BJ (cell line): ENCODE measurements around the gene RAB3B. TPM values are rescaled to one million over a fixed set of nuclear protein-coding genes. Genes with fewer than 3 reads are reported as not detected.
A peak's percentile ranks its signal among the peaks of the same experiment; 100 is the strongest.
"Not testable (repeated sequence)": the region's sequence is repeated elsewhere in the genome, so short reads cannot be mapped to it uniquely, and the experiment has no call there.

Source experiments
- CTCF ChIA-PET: fragments of 350-600 bp; formaldehyde crosslinking; extraction: SDS; loops from one replicate; lab custom pipeline; 2021; ENCODE audit warnings: antibody characterized with exemption, inconsistent platforms; lab: Yijun Ruan, JAX
- POLR2A ChIA-PET: fragments of 300-600 bp; sonication (Branson Sonifier 250); formaldehyde crosslinking; extraction: SDS; loops from one replicate; lab custom pipeline; 2021; ENCODE audit warnings: antibody characterized with exemption; lab: Charles Lee
- DNase-seq: peaks from one replicate; pipeline ENCODE4 v3.0.0-alpha.2; 2011; ENCODE audit warnings: low read depth
- H3K27me3 ChIP-seq: 2 replicates; pipeline ENCODE4 v1.6.0; 2011; ENCODE audit warnings: low read length; ENCODE audit not compliant: control insufficient read depth, insufficient read depth
- H3K36me3 ChIP-seq: 2 replicates; pipeline ENCODE4 v1.5.1; 2011; ENCODE audit warnings: low read length; ENCODE audit not compliant: control insufficient read depth, insufficient read depth
- H3K4me3 ChIP-seq: 2 replicates; pipeline ENCODE4 v1.5.1; 2011; ENCODE audit warnings: low read depth, mild to moderate bottlenecking, control low read depth, low read length
- polyA plus RNA-seq: library from polyadenylated mRNA; depleted of rRNA; stranded (reverse); fragments of >200 nt; gene quantifications from 2 replicates; pipeline ENCODE4 v1.2.3, GENCODE V29; 2011
- TF ChIP-seq, protein P1 (sequence below): IDR thresholded peaks from 2 replicates; pipeline ENCODE4 v1.5.1; 2011; ENCODE audit warnings: low read depth, mild to moderate bottlenecking, control low read depth, inconsistent platforms, low read length, moderate library complexity; ENCODE audit not compliant: insufficient read depth

The RAB3B gene
- polyA plus RNA-seq, 1 experiment: 27.4 TPM

DNA sequence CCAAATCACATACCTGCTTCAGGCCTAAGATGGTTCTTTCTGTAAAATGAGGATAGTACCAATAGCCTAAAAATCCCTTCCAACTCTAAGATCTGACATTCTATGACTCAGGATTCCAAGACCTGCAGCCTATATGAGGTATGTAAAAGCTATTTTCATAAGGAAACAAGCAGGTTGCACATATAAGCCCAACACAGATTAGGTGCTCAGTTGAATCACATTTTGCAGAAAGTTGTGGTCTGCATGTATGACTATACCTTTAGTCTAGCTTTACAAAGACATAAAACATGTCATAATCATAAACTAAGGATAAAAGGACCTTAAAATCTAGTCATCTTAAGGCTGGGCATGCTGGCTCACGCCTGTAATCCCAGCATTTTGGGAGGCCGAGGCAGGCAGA lies 35.8 kb upstream of the RAB3B start:
- H3K36me3 ChIP-seq: peaks cover 12% of the 10 kb centered on the region
- H3K4me3 ChIP-seq: no peak overlapping the region
- H3K27me3 ChIP-seq: no peaks in the 10 kb centered on the region
- no peak for DNase-seq
- TF ChIP-seq, protein P1, sequence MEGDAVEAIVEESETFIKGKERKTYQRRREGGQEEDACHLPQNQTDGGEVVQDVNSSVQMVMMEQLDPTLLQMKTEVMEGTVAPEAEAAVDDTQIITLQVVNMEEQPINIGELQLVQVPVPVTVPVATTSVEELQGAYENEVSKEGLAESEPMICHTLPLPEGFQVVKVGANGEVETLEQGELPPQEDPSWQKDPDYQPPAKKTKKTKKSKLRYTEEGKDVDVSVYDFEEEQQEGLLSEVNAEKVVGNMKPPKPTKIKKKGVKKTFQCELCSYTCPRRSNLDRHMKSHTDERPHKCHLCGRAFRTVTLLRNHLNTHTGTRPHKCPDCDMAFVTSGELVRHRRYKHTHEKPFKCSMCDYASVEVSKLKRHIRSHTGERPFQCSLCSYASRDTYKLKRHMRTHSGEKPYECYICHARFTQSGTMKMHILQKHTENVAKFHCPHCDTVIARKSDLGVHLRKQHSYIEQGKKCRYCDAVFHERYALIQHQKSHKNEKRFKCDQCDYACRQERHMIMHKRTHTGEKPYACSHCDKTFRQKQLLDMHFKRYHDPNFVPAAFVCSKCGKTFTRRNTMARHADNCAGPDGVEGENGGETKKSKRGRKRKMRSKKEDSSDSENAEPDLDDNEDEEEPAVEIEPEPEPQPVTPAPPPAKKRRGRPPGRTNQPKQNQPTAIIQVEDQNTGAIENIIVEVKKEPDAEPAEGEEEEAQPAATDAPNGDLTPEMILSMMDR: no peak
- ChIA-PET CTCF (no interaction called here), POLR2A (no interaction called here)

DNA sequence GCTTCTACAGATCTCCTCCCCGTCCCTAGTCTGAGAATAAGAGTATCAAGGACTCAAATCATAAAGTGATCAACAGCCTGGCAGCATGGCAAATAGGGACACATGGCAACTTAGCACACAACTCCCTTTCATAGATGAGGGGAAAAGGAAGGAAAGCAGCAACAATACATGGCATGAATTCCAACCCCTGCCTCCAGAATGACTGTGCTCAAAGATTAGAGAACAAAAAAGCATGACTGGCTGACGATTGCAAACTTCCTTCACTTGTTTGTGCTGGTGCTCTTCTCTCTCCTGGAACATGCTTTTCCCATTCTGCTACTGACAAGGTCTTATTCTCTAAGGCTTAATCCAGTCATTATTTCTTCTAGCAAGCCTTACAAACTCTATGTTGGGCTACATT lies 31.6 kb upstream of the RAB3B start:
- ChIA-PET CTCF (interaction anchor here (0.6 kb wide), 1 partner anchor 317 kb away, joined by 3 read pairs; no protein-coding TSS in a partner anchor), POLR2A (no interaction called here)
- TF ChIP-seq, protein P1: no peak
- no peak overlapping the region for H3K4me3 ChIP-seq
- H3K27me3 ChIP-seq: no peaks in the 10 kb centered on the region
- DNase-seq: no peak
- peaks cover 10% of the 10 kb centered on the region for H3K36me3 ChIP-seq

DNA sequence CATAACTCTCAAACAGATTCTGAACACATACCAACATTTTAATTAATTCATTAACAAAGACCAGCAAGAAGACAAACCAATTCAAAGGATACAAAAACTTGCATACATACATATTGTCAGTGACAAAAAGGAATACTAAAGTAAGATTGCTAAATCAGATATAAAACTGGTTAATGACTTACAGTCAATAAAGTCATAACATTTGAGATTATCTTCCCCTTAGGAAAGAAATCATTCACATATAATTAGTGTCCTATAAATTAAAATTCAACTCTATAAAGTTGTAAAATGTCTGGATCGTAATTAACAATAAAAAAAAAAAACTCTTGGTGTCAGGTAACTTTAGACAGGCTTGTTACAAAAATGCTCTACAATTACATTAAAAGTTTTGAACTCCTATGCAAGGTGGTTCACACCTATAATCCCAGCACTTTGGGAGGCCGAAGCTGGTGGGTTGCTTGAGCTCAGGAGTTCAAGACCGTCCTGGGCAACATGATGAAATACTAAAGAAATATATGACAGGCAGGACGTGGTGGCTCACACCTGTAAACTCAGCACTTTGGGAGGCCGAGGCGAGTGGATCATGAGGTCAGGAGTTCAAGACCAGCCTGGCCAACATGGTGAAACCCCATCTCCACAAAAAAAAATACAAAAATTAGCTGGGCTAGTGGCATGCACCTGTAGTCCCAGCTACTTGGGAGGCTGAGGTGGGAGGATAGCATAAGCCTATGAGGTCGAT lies 17.7 kb upstream of the RAB3B start:
- no peaks in the 10 kb centered on the region for H3K36me3 ChIP-seq
- TF ChIP-seq, protein P1: no peak
- DNase-seq: no peak
- H3K27me3 ChIP-seq: no peaks in the 10 kb centered on the region
- POLR2A ChIA-PET: no interaction called here
- CTCF ChIA-PET: no interaction called here
- no peak overlapping the region for H3K4me3 ChIP-seq

DNA sequence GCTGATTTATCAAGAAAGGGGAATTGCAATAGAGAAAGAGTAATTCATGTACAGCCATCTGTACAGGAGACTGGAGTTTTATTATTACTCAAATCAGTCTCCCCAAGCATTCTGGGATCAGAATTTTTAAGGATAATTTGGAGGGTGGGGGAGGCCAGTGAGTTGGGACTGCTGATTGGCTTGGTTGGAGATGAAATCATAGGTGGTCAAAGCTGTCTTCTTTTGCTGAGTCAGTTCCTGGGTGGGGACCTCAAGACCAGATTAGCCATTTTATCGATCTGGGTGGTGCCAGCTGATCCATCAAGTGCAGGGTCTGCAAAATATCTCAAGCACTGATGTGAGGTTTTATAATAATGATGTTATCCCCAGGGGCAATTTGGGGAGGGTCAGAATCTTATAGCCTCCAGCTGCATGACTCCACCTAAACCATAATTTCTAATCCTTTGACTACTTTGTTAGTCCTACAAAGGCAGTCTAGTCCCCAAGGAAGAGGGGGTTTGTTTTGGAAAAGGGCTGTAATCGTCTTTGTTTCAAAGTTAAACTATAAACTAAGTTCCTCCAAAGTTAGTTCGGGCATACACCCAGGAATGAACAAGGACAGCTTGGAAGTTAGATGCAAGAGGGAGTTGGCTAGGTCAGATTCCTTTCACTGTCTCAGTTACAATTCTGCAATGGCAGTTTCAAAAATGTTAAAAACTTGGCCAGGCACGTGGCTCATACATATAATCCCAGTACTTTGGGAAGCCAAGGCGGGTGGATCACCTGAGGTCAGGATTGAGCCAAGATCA lies 16.9 kb upstream of the RAB3B start:
- POLR2A ChIA-PET: no interaction called here
- Histone ChIP-seq H3K36me3 (no peaks in the 10 kb centered on the region), H3K27me3 (no peaks in the 10 kb centered on the region), H3K4me3 (no peak overlapping the region)
- no peak for DNase-seq
- CTCF ChIA-PET: no interaction called here
- TF ChIP-seq, protein P1: no peak

DNA sequence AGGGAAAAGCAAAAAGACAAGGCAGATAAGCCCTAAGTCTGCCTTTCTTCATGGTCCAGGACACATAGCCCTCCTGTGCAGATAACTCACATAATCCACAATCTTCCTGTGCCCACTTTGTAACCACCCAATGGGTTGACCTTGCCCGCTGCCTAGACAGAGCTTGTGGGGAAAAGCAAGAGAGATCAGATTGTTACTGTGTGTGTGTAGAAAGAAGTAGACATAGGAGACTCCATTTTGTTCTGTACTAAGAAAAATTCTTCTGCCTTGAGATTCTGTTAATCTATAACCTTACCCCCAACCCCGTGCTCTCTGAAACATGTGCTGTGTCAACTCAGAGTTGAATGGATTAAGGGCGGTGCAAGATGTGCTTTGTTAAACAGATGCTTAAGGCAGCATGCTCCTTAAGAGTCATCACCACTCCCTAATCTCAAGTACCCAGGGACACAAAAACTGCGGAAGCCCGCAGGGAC lies 15.6 kb upstream of the RAB3B start:
- H3K36me3 ChIP-seq, POLR2A ChIA-PET: not testable (repeated sequence)
- CTCF ChIA-PET: interaction anchor here (0.8 to 3.1 kb wide), 3 partner anchors 24 to 125 kb away, joined by 3 to 39 read pairs (median 3); no protein-coding TSS in a partner anchor

DNA sequence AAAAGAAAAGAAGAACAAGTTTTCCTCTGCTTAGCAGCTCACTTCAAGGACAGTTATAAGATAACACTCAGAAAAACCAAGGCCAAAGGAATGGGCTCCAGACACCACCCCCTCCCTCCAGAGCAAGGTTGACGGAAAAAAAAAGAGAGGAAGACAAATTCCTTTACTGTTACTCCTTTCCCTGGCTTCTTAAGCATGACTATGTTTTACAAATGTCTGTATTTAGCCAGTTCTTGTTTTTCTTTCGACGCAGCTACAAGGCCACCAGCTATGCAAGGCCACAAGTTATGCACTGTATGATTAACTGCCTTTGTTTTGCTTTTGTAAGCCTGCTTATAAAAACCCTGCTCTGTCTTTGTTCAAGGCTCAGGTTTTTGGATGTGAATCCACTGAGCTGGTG lies 15.0 kb upstream of the RAB3B start:
- H3K4me3 ChIP-seq, H3K36me3 ChIP-seq, H3K27me3 ChIP-seq: not testable (repeated sequence)
- CTCF ChIA-PET: interaction anchor here (0.8 to 3.1 kb wide), 5 partner anchors 9 to 125 kb away, joined by 3 to 39 read pairs (median 3); no protein-coding TSS in a partner anchor
- DNase-seq: peak; percentile 64
- POLR2A ChIA-PET: interaction anchor here (0.6 kb wide), 1 partner anchor 165 kb away, joined by 4 read pairs; no protein-coding TSS in a partner anchor

More for the DNA sequence above, 15.6 kb upstream of the RAB3B start:
- not testable (repeated sequence) for H3K27me3 ChIP-seq, H3K4me3 ChIP-seq, DNase-seq
